T-helper 1 cell (primary cell): ENCODE results near the gene TJP1.
"Not testable (repeated sequence)": the region's sequence is repeated elsewhere in the genome, so short reads cannot be mapped to it uniquely, and the experiment has no call there.

ENCODE experiments used
- DNase-seq, 5 donors: peaks; one replicate each; pipeline ENCODE4 v3.0.0-alpha.2; 2012 to 2020

The TJP1 gene

GRCh38 chr15:29750754-29751153 lies 71.5 kb downstream of the TJP1 start:
- DNase-seq = no peak

DNA sequence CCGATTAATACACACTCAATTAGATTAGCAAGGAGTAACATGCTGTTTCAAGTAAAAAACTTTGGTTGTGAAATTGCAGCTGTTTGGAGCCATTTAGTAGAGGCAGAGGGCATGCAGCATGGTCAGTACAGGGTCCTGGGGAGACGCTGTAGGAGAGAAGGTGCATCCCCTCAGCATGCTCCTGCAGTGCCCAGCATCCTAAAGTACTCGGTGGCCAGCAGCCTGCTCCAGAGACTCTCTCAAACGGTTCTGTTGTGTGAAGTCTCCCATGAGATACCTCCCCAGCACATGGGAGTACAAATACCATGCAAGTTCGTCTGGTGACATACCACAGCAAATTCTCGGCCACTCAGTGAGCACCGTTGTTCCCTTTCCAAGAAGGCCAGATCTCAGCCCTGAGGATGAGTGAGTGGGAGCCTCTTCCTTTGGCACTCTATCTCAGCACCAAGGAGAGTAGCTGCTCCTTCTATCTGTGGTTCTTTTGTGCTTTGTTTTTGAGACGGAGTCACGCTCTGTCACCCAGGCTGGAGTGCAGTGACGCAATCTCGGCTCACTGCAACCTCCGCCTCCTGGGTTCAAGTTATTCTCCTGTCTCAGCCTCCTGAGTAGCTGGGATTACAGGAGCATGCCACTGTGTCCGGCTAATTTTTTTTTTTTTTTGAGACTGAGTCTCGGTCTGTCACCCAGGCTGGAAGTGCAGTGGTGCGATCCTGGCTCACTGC lies 72.7 kb downstream of the TJP1 start:
- no peak for DNase-seq

GRCh38 chr15:29747837-29748417 lies 74.3 kb downstream of the TJP1 start:
- no peak for DNase-seq

- DNase-seq = no peak
Observed at GRCh38 chr15:29743475-29743874, 78.8 kb downstream of the TJP1 start.

GRCh38 chr15:29740692-29741311 lies 81.5 kb downstream of the TJP1 start:
- no peak for DNase-seq

GRCh38 chr15:29736744-29737020 lies 85.6 kb downstream of the TJP1 start:
- DNase-seq = no peak

DNA sequence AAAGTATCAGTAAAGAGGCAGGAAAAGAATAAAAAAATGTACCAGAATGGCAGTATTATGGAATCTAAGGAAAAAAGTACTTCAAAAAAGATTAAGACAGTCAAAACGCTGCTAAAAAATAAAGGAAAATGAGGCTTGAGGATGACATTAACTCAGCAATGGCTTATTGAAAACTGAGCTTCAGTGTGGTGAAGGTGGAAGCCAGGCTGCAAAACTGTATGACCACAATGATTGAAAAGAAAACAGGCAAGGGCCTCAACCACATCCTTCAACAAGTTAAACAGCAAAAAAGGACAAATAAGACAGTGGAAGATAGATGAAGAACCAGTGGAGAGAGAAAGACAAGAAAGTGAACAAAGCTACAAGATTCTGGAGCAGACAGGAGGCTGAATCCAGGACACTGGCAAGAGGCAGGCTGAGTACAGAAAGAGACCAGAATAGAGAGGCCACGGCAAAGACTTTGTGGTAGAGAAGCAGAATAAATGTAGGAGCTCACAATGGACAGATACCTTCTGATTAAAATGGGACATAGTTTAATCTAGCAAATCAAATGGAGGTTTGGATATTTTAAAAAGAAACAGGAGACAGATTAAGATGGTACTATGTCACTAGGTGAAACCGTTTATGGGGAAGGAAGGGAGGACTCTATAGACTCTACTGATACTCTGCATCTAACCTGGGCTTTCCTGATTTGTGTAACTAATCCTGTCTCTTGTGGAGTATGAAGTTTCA lies 86.1 kb downstream of the TJP1 start:
- DNase-seq = peak in 1 of 5 donors; percentile 56

GRCh38 chr15:29734917-29735572 lies 87.2 kb downstream of the TJP1 start:
- DNase-seq = no peak

- DNase-seq = no peak
Observed at GRCh38 chr15:29731865-29732264, 90.4 kb downstream of the TJP1 start.

DNA sequence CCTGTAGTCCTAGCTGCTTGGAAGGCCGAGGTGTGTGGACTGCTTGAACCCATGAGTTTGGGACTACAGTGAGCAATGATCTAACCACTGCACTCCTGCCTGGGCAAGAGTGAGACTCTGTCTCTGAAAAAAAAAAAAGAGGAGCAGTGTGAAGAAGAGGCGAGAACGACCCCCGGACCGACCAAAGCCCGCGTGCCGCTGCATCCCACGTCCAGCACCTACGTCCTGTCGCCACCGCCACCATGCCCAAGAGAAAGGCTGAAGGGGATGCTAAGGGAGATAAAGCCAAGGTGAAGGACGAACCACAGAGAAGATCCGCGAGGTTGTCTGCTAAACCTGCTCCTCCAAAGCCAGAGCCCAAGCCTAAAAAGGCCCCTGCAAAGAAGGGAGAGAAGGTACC lies 91.8 kb downstream of the TJP1 start:
- DNase-seq = not testable (repeated sequence)

- DNase-seq = no peak
Observed at GRCh38 chr15:29728418-29728817, 93.8 kb downstream of the TJP1 start.

DNA sequence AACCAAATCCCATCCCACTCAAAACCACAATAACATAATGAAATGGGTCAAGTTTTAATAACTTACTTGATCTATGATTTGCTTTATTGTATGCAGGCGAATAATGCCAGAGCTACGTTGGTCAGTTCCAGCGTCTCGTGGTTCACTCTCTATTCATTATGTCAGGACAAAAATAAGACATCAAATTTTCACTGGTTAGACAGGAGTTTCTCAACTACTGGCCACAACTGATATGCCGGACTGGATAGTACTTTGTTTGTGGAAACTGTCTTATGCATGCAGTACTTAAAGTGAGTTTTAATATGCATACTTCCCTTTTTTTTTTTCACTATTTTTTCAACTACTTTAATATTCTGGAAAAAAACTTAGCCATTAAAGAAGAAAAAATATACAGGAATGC lies 94.4 kb downstream of the TJP1 start:
- DNase-seq = no peak

- no peak for DNase-seq
Observed at GRCh38 chr15:29726553-29726952, 95.7 kb downstream of the TJP1 start.

DNA sequence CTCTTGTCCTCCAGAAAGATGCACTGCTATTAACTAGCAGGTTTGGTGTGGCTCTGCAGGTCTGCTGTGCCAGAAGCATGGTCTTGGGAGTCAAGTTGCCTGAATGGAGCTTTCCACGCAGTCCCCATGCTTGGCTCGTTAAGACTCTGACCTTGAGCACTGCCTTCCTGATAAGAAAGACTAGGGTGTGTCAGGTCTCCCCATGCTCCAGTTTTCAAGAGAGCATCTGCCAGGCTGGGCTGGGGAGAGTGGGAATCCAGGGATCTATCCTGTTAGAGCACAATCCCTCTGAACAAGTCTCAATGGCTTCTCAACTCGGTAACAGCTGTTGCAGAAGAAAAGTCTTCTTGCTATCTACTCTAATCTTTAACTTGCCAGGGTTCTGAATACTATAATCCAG lies 98.2 kb downstream of the TJP1 start:
- DNase-seq = no peak

DNA sequence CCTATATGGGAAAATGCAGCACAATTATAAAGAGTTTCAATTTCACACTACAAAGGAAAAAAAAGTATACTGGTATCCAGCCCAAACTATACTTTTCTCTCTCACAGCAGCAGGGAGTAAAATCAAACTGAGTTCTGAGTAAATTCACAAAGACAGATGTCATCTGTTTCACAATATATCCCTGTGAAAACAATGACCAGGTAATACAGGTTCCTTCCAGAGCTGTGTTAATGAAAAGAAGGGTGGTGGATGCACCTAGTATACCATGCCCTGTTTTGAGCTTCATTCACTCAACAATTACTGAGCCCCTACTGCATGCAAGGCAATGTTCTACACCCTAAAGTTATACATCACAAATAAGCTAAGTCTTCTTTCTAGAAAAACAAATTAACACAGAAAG lies 108.5 kb downstream of the TJP1 start:
- DNase-seq = no peak

GRCh38 chr15:29712149-29712885 lies 110.0 kb downstream of the TJP1 start:
- DNase-seq = no peak

DNA sequence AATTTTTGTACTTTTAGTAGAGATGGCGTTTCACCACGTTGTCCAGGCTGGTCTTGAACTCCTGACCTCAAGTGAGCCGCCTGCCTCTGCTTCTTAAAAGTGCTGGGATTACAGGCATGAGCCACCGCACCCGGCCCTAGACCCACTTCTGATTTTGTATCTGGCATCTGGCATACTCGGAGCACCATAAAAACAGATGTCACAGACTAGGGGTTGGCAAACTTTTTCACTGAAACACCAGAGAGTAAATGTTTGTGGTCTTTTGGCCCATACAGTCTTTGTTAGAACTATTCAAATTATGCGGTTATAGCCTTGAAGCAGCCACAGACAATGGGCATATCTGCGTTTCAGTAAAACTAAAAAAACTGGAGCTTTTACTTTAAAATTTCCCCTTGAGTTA lies 110.7 kb downstream of the TJP1 start:
- no peak for DNase-seq

DNA sequence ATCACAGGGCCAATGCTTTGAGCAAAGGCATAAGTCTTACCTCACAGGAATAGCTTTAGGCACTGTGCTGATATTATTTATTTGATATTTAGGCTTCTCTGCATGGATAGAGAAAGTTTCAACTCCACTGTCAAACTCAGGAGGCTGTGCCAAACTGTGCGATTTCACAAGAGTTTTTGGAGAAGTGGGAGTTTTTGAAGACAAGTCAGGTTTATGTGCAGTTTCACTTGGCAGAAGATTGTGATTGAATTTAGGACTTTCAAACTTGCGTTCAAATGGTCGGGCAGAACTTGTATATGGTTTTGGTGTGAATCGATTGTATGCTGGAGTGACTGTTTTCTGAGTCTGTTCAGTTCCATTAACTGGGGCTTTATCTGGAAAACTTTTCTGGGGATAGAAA lies 113.7 kb downstream of the TJP1 start:
- DNase-seq = no peak

DNA sequence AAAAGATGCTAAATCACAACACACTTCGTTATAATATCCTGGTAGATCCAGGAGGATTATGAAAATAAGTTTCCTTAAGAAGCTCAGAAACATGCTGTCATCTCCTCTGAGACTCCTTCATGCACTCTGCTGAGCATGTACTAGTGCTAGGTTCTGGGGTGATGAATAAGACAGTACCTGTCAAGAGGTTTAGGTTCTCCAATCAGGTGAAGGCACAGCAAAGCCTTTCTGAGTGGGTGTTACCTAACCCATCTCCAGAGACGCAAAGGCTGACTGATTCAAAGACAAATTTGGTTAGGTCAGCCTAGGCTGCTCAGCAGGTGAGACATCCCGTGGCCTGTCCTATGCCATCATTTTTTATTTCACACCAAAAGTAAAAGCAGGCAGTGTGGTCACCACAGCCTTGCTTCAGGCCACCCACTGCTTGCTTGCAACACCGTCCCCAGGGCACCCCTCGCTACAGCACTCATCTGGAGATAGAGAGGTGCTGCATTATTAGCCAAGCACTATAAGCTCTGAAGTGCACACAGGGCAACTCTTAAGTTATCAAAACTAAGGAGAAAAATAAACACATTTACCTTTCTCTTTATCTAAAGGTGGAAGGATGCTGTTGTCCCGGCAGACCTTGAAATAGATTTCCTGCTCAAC lies 117.2 kb downstream of the TJP1 start:
- no peak for DNase-seq

DNA sequence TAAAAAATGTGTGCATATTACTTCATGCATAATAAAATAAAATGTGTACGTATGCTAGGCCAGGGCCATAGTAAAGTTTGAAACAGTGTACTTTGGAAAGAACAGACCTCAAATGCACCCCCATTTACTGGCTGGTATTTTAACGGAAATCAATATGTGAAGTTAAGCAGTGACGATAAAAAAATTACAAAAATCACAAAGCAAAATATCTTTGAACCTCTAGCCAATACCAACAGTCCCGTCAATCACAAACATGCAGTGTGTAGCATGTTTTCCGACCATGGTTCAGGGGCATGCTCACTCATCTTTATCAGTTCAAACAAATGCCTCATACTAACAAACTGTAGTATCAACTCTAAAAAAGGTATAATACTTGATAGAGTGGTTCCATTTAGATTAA lies 121.1 kb downstream of the TJP1 start:
- DNase-seq = no peak

- no peak for DNase-seq
Observed at GRCh38 chr15:29700296-29700695, 122.0 kb downstream of the TJP1 start.

- DNase-seq = no peak
Observed at GRCh38 chr15:29699791-29700190, 122.5 kb downstream of the TJP1 start.
